Peyer's patch (tissue), 4 donors: ENCODE results near the gene SPAG7.

Experiments
- CTCF ChIP-seq, 6 experiments: fragments of 450-650 bp in 4 of 6; fragments of 200-600 bp in 2 of 6; sonication (generic) in 1 of 6; IDR thresholded peaks; one replicate each; pipeline ENCODE4 v1.5.1; 2017 to 2019; ENCODE audit warnings: antibody characterized with exemption in 6 of 6, mild to moderate bottlenecking in 3 of 6, moderate library complexity in 1 of 6
- POLR2A ChIP-seq, 2 donors: fragments of 450-650 bp; IDR thresholded peaks; one replicate each; pipeline ENCODE4 v1.5.1; 2017; ENCODE audit warnings: antibody characterized with exemption in 2 of 2, mild to moderate bottlenecking in 2 of 2, moderate library complexity in 2 of 2

GRCh38 chr17:4955091-4955490 lies 12.5 kb downstream of the SPAG7 start:
- TF ChIP-seq CTCF (IDR thresholded peaks at IDR 0.05) (no peak), POLR2A (IDR thresholded peaks at IDR 0.05) (no peak)
